ENCODE data around the gene SIK2. TPM values are rescaled to one million over a fixed set of nuclear protein-coding genes. Genes with fewer than 3 reads are reported as not detected.

SIK2 gene
- total RNA-seq, 1 donor from 2014 or later: 16.3 TPM

- Histone ChIP-seq H3K27ac (no peak overlapping the region), H3K9me3 (ENCODE audit: low read depth) (no peaks in the 10 kb centered on the region), H3K4me2 (no peak overlapping the region), H4K20me1 (ENCODE audit: low read depth) (peaks cover 23% of the 10 kb centered on the region), H3K4me1 (no peaks in the 10 kb centered on the region), H3F3A (ENCODE audit: low read depth) (no peaks in the 10 kb centered on the region), H3K36me3 (no peaks in the 10 kb centered on the region), H3K9ac (no peak overlapping the region), H3K27me3 (no peaks in the 10 kb centered on the region), H3K79me2 (ENCODE audit: low read depth) (no peaks in the 10 kb centered on the region), H2AFZ (replicated peaks) (no peak overlapping the region), H3K4me3 (no peak overlapping the region)
- H3K36me3 Mint-ChIP-seq: peaks cover 12% of the 10 kb centered on the region
- TF ChIP-seq EZH2 (IDR thresholded peaks at IDR 0.05) (no peak), EZH2phosphoT487 (IDR thresholded peaks at IDR 0.05) (no peak), CTCF (IDR thresholded peaks at IDR 0.05) (no peak)
- H3K9me3 Mint-ChIP-seq: peaks cover 2% of the 10 kb centered on the region
- peaks cover 3% of the 10 kb centered on the region for H3K27me3 Mint-ChIP-seq (ENCODE audit: insufficient read depth, low read depth)
- no peak overlapping the region for H3K27ac Mint-ChIP-seq
- no peak overlapping the region for H3K4me3 Mint-ChIP-seq
- H3K4me1 Mint-ChIP-seq: no peaks in the 10 kb centered on the region
- DNase-seq (ENCODE audit: low spot score): peak; percentile 68
Observed at GRCh38 chr11:111665777-111666176, 63.5 kb downstream of the SIK2 start.

- H3K4me3 Mint-ChIP-seq: no peak overlapping the region
- Histone ChIP-seq H3K79me2 (ENCODE audit: low read depth) (no peaks in the 10 kb centered on the region), H3K4me2 (no peak overlapping the region), H3K4me1 (no peaks in the 10 kb centered on the region), H3K27ac (no peak overlapping the region), H4K20me1 (ENCODE audit: low read depth) (peaks cover 23% of the 10 kb centered on the region), H3K27me3 (no peaks in the 10 kb centered on the region), H3F3A (ENCODE audit: low read depth) (no peaks in the 10 kb centered on the region), H3K9ac (no peak overlapping the region), H3K9me3 (ENCODE audit: low read depth) (no peaks in the 10 kb centered on the region), H3K36me3 (no peaks in the 10 kb centered on the region), H2AFZ (replicated peaks) (no peak overlapping the region), H3K4me3 (no peak overlapping the region)
- H3K27me3 Mint-ChIP-seq (ENCODE audit: insufficient read depth, low read depth): peaks cover 3% of the 10 kb centered on the region
- no peaks in the 10 kb centered on the region for H3K9me3 Mint-ChIP-seq
- peaks cover 16% of the 10 kb centered on the region for H3K36me3 Mint-ChIP-seq
- TF ChIP-seq EZH2phosphoT487 (IDR thresholded peaks at IDR 0.05) (no peak), CTCF (IDR thresholded peaks at IDR 0.05) (no peak), EZH2 (IDR thresholded peaks at IDR 0.05) (no peak)
- H3K27ac Mint-ChIP-seq: no peak overlapping the region
- H3K4me1 Mint-ChIP-seq: no peaks in the 10 kb centered on the region
- no peak for DNase-seq (ENCODE audit: low spot score)
Observed at GRCh38 chr11:111668980-111669379, 66.7 kb downstream of the SIK2 start.

- Histone ChIP-seq H3K36me3 (no peaks in the 10 kb centered on the region), H3K79me2 (ENCODE audit: low read depth) (no peaks in the 10 kb centered on the region), H3K9ac (no peak overlapping the region), H3K4me3 (no peak overlapping the region), H3F3A (ENCODE audit: low read depth) (no peaks in the 10 kb centered on the region), H3K27ac (no peak overlapping the region), H3K4me1 (no peaks in the 10 kb centered on the region), H3K27me3 (no peaks in the 10 kb centered on the region), H4K20me1 (ENCODE audit: low read depth) (peaks cover 7% of the 10 kb centered on the region), H2AFZ (replicated peaks) (no peak overlapping the region), H3K9me3 (ENCODE audit: low read depth) (no peaks in the 10 kb centered on the region), H3K4me2 (no peak overlapping the region)
- H3K4me3 Mint-ChIP-seq: no peak overlapping the region
- no peak overlapping the region for H3K27ac Mint-ChIP-seq
- no peaks in the 10 kb centered on the region for H3K4me1 Mint-ChIP-seq
- no peak for DNase-seq (ENCODE audit: low spot score)
- peaks cover 3% of the 10 kb centered on the region for H3K27me3 Mint-ChIP-seq (ENCODE audit: insufficient read depth, low read depth)
- TF ChIP-seq CTCF (IDR thresholded peaks at IDR 0.05) (no peak), EZH2phosphoT487 (IDR thresholded peaks at IDR 0.05) (no peak), EZH2 (IDR thresholded peaks at IDR 0.05) (no peak)
- H3K9me3 Mint-ChIP-seq: no peaks in the 10 kb centered on the region
- H3K36me3 Mint-ChIP-seq: peaks cover 29% of the 10 kb centered on the region
Observed at GRCh38 chr11:111671383-111671782, 69.1 kb downstream of the SIK2 start.
